ENCODE data around the gene ZNF430. TPM values are rescaled to one million over a fixed set of nuclear protein-coding genes. Genes with fewer than 3 reads are reported as not detected.
"Not testable (repeated sequence)": the region's sequence is repeated elsewhere in the genome, so short reads cannot be mapped to it uniquely, and the experiment has no call there.

The ZNF430 gene
- 10 to 100 TPM in 2 of 8 experiments, 1 to 10 TPM in 6; 6.0 to 15.0 (median 9.1) TPM for total RNA-seq

DNA sequence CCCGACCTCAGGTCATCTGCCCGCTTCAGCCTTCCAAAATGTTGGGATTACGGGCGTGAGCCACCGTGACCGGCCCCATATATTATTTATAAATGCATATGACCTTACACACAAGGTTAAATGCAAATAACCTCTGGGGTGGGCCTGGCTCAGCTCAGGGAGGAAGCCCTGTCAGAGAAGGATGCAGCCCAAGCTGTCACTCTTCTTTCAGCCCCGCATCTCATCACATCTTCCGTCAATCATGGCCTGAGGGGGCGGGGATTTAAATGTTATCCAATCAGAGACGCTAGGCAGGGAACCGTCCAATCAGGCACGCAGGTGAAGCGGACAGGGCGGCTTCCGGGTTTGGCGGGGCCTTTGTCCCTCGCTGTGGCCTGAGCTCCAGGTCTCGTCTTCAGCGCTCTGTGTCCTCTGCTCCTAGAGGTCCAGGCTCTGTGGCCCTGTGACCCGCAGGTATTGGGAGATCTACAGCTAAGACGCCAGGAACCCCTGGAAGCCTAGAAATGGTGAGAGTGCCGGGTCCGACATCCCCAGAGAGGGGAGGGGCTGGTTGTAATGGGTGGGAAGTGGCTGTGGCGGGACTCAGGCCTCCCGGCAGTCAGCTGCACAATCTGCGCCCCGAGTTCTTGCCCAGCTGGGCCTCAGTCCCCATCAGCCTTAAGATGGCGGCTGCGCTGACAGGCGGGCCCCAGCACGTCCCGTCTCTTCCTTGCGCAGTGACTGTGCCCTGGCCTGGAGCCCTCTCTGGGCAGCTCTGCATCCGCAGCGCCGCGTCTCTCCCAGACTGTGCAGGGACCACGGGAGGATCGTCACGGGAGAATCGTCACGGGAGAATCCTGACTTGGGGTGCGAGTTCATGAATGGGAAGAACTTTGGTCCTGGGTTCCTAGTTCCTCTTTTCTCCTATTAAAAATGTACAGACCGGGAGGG is at the start of gene ZNF430:
Gene ZNF430, plus strand, starts transcription at position 360 of the 930 bp plus-strand sequence. Its CDS starts 144 bp downstream, at position 504.
- H3K4me1 ChIP-seq (replicated peaks in 1 of 2), result peaks cover 0 to 10% of the 10 kb centered on the region in 2 donors
- in situ Hi-C loops (cut with MboI; ENCODE audit: low pct_unique_long_range_greater_than_20kb in 2 of 9, low sequenced_read_pairs in 9 of 9, unreplicated experiment in 9 of 9), result no loop called here
- H3K27ac ChIP-seq, result peak within 1 kb of the TSS; percentile 82 to 84
- WGBS, 10 experiments, result 0 to 71% (median 24%) methylated on average over 1 to 13 of the region's 44 CpGs; no CpG with 5 or more reads in 3 of the 10 experiments
- peak; percentile 93 to 99 (median 99) for ATAC-seq (replicated peaks in 6 of 8)
- peak within 1 kb of the TSS; percentile 53 to 75 (median 67) for H3K4me3 ChIP-seq

GRCh38 chr19:20992788-20993187 is 27.7 kb upstream of the ZNF430 start:
- H3K27ac ChIP-seq; H3K4me1 ChIP-seq (replicated peaks in 1 of 2); H3K4me3 ChIP-seq; ATAC-seq (replicated peaks in 6 of 8); in situ Hi-C loops (cut with MboI; ENCODE audit: low pct_unique_long_range_greater_than_20kb in 2 of 9, low sequenced_read_pairs in 9 of 9, unreplicated experiment in 9 of 9): not testable (repeated sequence)
- 30 to 100% (median 76%) methylated on average over 1 to 2 of the region's 2 CpGs; no CpG with 5 or more reads in 4 of the 10 experiments for WGBS, 10 experiments

GRCh38 chr19:20999731-21000352 is 20.6 kb upstream of the ZNF430 start:
- no peaks in the 10 kb centered on the region for H3K4me1 ChIP-seq (replicated peaks in 1 of 2)
- no peak overlapping the region for H3K27ac ChIP-seq
- in situ Hi-C loops (cut with MboI; ENCODE audit: low pct_unique_long_range_greater_than_20kb in 2 of 9, low sequenced_read_pairs in 9 of 9, unreplicated experiment in 9 of 9), result no loop called here
- ATAC-seq (replicated peaks in 6 of 8), result peak; percentile 100
- 0 to 68% (median 12%) methylated on average over 1 to 16 of the region's 29 CpGs; no CpG with 5 or more reads in 2 of the 10 experiments for WGBS, 10 experiments
- H3K4me3 ChIP-seq, result peak overlapping the region; percentile 30 to 76 (median 44)

GRCh38 chr19:21021238-21021637 is 781 bp downstream of the ZNF430 start:
- in situ Hi-C loops (cut with MboI; ENCODE audit: low pct_unique_long_range_greater_than_20kb in 2 of 9, low sequenced_read_pairs in 9 of 9, unreplicated experiment in 9 of 9), result not testable (repeated sequence)
- H3K4me3 ChIP-seq, result peak overlapping the region; percentile 53 to 75 (median 67)
- peak overlapping the region; percentile 82 to 84 for H3K27ac ChIP-seq
- 0 to 40% (median 11%) methylated on average over 1 to 8 of the region's 11 CpGs for WGBS, 10 experiments
- peak in 3 of 8 experiments; percentile 6 to 12 (median 11) for ATAC-seq (replicated peaks in 6 of 8)
- peaks cover 0 to 10% of the 10 kb centered on the region in 2 donors for H3K4me1 ChIP-seq (replicated peaks in 1 of 2)

DNA sequence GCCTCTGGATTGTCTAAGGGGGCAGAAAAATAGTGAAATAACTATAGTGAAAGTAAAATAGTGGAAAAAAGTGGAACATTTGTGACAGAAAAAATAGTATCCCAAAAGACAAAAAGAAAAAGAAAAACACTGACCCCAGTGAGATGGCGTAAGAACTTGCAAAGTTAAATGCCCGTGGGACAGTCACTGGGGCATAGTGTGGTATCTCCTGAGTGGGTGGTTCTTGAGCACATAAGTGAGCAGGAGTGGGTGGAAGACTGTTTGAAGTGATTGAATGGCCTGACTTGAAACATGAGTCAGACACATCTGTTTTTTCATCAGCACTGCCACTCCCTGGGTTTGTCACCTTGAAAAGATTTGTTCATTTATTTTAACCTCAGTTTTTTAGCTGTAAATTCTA is 2.5 kb downstream of the ZNF430 start:
- H3K27ac ChIP-seq, result no peak overlapping the region
- peak in 2 of 8 experiments; percentile 2 to 8 for ATAC-seq (replicated peaks in 6 of 8)
- no peak overlapping the region for H3K4me3 ChIP-seq
- in situ Hi-C loops (cut with MboI; ENCODE audit: low pct_unique_long_range_greater_than_20kb in 2 of 9, low sequenced_read_pairs in 9 of 9, unreplicated experiment in 9 of 9), result no loop called here
- H3K4me1 ChIP-seq (replicated peaks in 1 of 2), result peaks cover 0 to 10% of the 10 kb centered on the region in 2 donors
- 0 to 100% (median 85%) methylated on average over 1 to 2 of the region's 2 CpGs for WGBS, 10 experiments

DNA sequence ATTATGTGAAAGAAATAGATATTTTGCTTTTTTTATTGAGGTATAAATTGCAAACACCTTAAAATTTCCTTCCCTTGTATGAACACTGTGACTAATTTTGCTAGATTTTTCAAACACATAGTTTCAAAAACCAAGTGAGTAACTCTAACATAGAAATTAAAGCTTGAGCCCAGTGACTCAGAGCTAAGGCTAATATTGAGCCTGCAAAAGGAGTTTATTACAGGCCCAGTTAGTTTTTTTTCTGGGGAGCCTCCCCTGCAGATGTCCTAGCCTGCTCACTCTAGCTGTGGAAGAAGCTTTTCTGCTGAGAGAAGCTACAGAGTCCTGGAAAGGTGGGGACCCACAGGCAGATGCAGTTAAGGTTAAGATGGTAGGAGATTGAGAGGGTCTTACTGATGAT is 3.4 kb downstream of the ZNF430 start:
- peak in 1 of 8 experiments; percentile 5 for ATAC-seq (replicated peaks in 6 of 8)
- no peak overlapping the region for H3K27ac ChIP-seq
- no peak overlapping the region for H3K4me3 ChIP-seq
- in situ Hi-C loops (cut with MboI; ENCODE audit: low pct_unique_long_range_greater_than_20kb in 2 of 9, low sequenced_read_pairs in 9 of 9, unreplicated experiment in 9 of 9), result no loop called here
- H3K4me1 ChIP-seq (replicated peaks in 1 of 2), result peaks cover 0 to 10% of the 10 kb centered on the region in 2 donors

- no peak overlapping the region for H3K27ac ChIP-seq
- ATAC-seq (replicated peaks in 6 of 8), result no peak
- H3K4me1 ChIP-seq (replicated peaks in 1 of 2), result no peaks in the 10 kb centered on the region
- H3K4me3 ChIP-seq, result no peak overlapping the region
- in situ Hi-C loops (cut with MboI; ENCODE audit: low pct_unique_long_range_greater_than_20kb in 2 of 9, low sequenced_read_pairs in 9 of 9, unreplicated experiment in 9 of 9), result no loop called here
These were observed 8.5 kb downstream of the ZNF430 start for GRCh38 chr19:21028969-21029268.

DNA sequence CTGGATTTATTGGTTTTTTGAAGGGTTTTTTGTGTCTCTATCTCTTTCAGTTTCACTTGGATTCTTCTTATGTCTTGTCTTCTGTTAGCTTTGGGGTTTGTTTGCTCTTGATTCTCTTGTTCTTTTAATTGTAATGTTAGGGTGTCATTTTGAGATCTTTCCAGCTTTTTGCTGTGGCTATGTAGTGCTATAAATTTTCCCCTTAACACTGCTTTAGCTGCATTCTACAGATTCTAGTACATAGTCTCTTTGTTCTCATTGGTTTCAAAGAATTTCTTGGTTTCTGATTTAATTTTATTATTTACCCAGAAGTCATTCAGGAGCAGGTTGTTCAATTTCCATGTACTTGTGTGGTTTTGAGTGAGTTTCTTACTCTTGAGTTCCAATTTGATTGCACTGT is 24.6 kb downstream of the ZNF430 start:
- in situ Hi-C loops (cut with MboI; ENCODE audit: low pct_unique_long_range_greater_than_20kb in 2 of 9, low sequenced_read_pairs in 9 of 9, unreplicated experiment in 9 of 9), result no loop called here
- H3K27ac ChIP-seq, result no peak overlapping the region
- no peak overlapping the region for H3K4me3 ChIP-seq
- no peaks in the 10 kb centered on the region for H3K4me1 ChIP-seq (replicated peaks in 1 of 2)
- no peak for ATAC-seq (replicated peaks in 6 of 8)

- no peaks in the 10 kb centered on the region for H3K4me1 ChIP-seq (replicated peaks in 1 of 2)
- no peak overlapping the region for H3K4me3 ChIP-seq
- ATAC-seq (replicated peaks in 6 of 8), result no peak
- in situ Hi-C loops (cut with MboI; ENCODE audit: low pct_unique_long_range_greater_than_20kb in 2 of 9, low sequenced_read_pairs in 9 of 9, unreplicated experiment in 9 of 9), result no loop called here
- 80 to 100% (median 94%) methylated on average over 1 to 3 of the region's 3 CpGs for WGBS, 10 experiments
- no peak overlapping the region for H3K27ac ChIP-seq
These were observed 26.0 kb downstream of the ZNF430 start for GRCh38 chr19:21046489-21046888.

DNA sequence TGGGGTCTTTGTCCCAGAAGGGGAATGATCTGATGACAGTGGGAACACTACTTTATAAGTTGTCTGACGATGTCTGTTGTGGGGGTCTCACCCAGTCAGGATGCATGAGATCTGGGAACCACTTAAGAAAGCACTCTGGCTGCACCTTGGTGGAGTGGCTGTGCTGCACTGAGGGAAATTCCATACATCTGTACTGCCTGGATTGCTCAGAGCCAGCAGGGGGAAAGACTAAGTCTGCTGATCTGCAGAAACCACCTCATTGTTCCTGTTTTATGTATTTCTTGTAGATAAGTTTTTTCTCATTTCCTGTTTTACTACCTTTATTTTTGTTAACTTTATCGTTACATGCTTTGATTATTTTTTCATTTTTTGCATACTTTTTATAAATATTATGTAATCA is 27.3 kb downstream of the ZNF430 start:
- H3K4me1 ChIP-seq (replicated peaks in 1 of 2), result no peaks in the 10 kb centered on the region
- no peak overlapping the region for H3K4me3 ChIP-seq
- in situ Hi-C loops (cut with MboI; ENCODE audit: low pct_unique_long_range_greater_than_20kb in 2 of 9, low sequenced_read_pairs in 9 of 9, unreplicated experiment in 9 of 9), result no loop called here
- 86 to 100% (median 100%) methylated on average over 1 to 2 of the region's 2 CpGs for WGBS, 10 experiments
- no peak for ATAC-seq (replicated peaks in 6 of 8)
- H3K27ac ChIP-seq, result no peak overlapping the region

- no peak for ATAC-seq (replicated peaks in 6 of 8)
- no peak overlapping the region for H3K27ac ChIP-seq
- WGBS, 10 experiments, result 80 to 100% (median 89%) methylated on average over 1 to 4 of the region's 5 CpGs; no CpG with 5 or more reads in 2 of the 10 experiments
- H3K4me3 ChIP-seq, result no peak overlapping the region
- no peaks in the 10 kb centered on the region for H3K4me1 ChIP-seq (replicated peaks in 1 of 2)
- in situ Hi-C loops (cut with MboI; ENCODE audit: low pct_unique_long_range_greater_than_20kb in 2 of 9, low sequenced_read_pairs in 9 of 9, unreplicated experiment in 9 of 9), result no loop called here
These were observed 32.4 kb downstream of the ZNF430 start for GRCh38 chr19:21052902-21053301.

- no peak overlapping the region for H3K27ac ChIP-seq
- no peak for ATAC-seq (replicated peaks in 6 of 8)
- in situ Hi-C loops (cut with MboI; ENCODE audit: low pct_unique_long_range_greater_than_20kb in 2 of 9, low sequenced_read_pairs in 9 of 9, unreplicated experiment in 9 of 9), result no loop called here
- H3K4me3 ChIP-seq, result no peak overlapping the region
- no peaks in the 10 kb centered on the region for H3K4me1 ChIP-seq (replicated peaks in 1 of 2)
These were observed 44.9 kb downstream of the ZNF430 start for GRCh38 chr19:21065336-21065735.

GRCh38 chr19:21082011-21082975 is 61.8 kb downstream of the ZNF430 start, which contains the start of gene ZNF714:
Gene ZNF714, plus strand, starts transcription at chr19:21082203. Its CDS starts 16,066 bp downstream, at chr19:21098269.
- ATAC-seq (replicated peaks in 6 of 8), result peak; percentile 98 to 100 (median 100)
- 0 to 53% (median 0%) methylated on average over 1 to 4 of the region's 38 CpGs; no CpG with 5 or more reads in 1 of the 10 experiments for WGBS, 10 experiments
- Histone ChIP-seq H3K4me1 (replicated peaks in 1 of 2) (peaks cover 0 to 6% of the 10 kb centered on the region in 2 donors), H3K27ac (peak within 1 kb of the TSS; percentile 81 to 88), H3K4me3 (peak within 1 kb of the TSS; percentile 44 to 73 (median 55))
- in situ Hi-C loops (cut with MboI; ENCODE audit: low pct_unique_long_range_greater_than_20kb in 2 of 9, low sequenced_read_pairs in 9 of 9, unreplicated experiment in 9 of 9), result no loop called here
